Loucy (cell line): Measurements from ENCODE around the gene C14orf119.

Source experiments
- H2AFZ ChIP-seq: fragments of 200-600 bp; sonication (generic); 2 replicates; pipeline ENCODE4 v1.6.0; 2016; ENCODE audit warnings: antibody characterized with exemption, mild to moderate bottlenecking, low read length, moderate library complexity
- H3F3A ChIP-seq: fragments of 200-600 bp; 2 replicates; pipeline ENCODE4 v1.6.0; 2016; ENCODE audit warnings: antibody characterized with exemption, low read depth, mild to moderate bottlenecking
- H3K27me3 ChIP-seq: fragments of 200-600 bp; sonication (generic); 2 replicates; pipeline ENCODE4 v1.6.1; 2014; ENCODE audit warnings: low read length, mild to moderate bottlenecking; ENCODE audit not compliant: insufficient read depth, poor library complexity, severe bottlenecking
- H3K36me3 ChIP-seq: fragments of 200-600 bp; sonication (generic); 2 replicates; pipeline ENCODE4 v1.6.1; 2016; ENCODE audit warnings: low read length; ENCODE audit not compliant: insufficient read depth
- H3K4me1 ChIP-seq: fragments of 200-600 bp; sonication (generic); 2 replicates; pipeline ENCODE4 v1.5.1; 2014; ENCODE audit warnings: low read length, mild to moderate bottlenecking; ENCODE audit not compliant: insufficient read depth, poor library complexity, severe bottlenecking
- H3K4me2 ChIP-seq: fragments of 200-600 bp; sonication (generic); 2 replicates; pipeline ENCODE4 v1.6.0; 2014; ENCODE audit warnings: antibody characterized with exemption, low read length, low read depth, mild to moderate bottlenecking; ENCODE audit not compliant: poor library complexity, severe bottlenecking
- H3K4me3 ChIP-seq: fragments of 200-600 bp; sonication (generic); 2 replicates; pipeline ENCODE4 v1.5.1; 2014; ENCODE audit warnings: low read length, mild to moderate bottlenecking, mixed read lengths; ENCODE audit not compliant: poor library complexity, severe bottlenecking
- H3K79me2 ChIP-seq: fragments of 200-600 bp; sonication (generic); 2 replicates; pipeline ENCODE4 v1.6.1; 2014; ENCODE audit warnings: low read length; ENCODE audit not compliant: insufficient read depth
- H3K9ac ChIP-seq: fragments of 200-600 bp; sonication (generic); 2 replicates; pipeline ENCODE4 v1.6.0; 2014; ENCODE audit warnings: mild to moderate bottlenecking, low read depth, low read length, moderate library complexity; ENCODE audit not compliant: poor library complexity, severe bottlenecking
- H3K9me2 ChIP-seq: fragments of 200-600 bp; sonication (generic); replicated peaks from 2 replicates; pipeline ENCODE4 v1.6.1; 2016; ENCODE audit warnings: low read depth, low read length, mixed read lengths
- H3K9me3 ChIP-seq: fragments of 200-600 bp; sonication (generic); 2 replicates; pipeline ENCODE4 v1.6.1; 2014; ENCODE audit warnings: mild to moderate bottlenecking, antibody characterized with exemption, low read length, low read depth; ENCODE audit not compliant: insufficient read depth
- H4K20me1 ChIP-seq: fragments of 200-600 bp; sonication (generic); 2 replicates; pipeline ENCODE4 v1.6.0; 2014; ENCODE audit warnings: antibody characterized with exemption, low read length, mild to moderate bottlenecking; ENCODE audit not compliant: insufficient read depth, poor library complexity, severe bottlenecking
- CTCF ChIP-seq: fragments of 200-600 bp; sonication (generic); conservative IDR thresholded peaks from 2 replicates; pipeline ENCODE4 v1.5.1; 2014; ENCODE audit warnings: mild to moderate bottlenecking, antibody characterized with exemption, low read length
- EZH2phosphoT487 ChIP-seq: fragments of 200-600 bp; IDR thresholded peaks from 2 replicates; pipeline ENCODE4 v1.6.1; 2018; ENCODE audit warnings: antibody characterized with exemption, mild to moderate bottlenecking, moderate library complexity, borderline replicate concordance

The C14orf119 gene

GRCh38 chr14:23109769-23110168, 14.5 kb downstream of the C14orf119 start:
- Histone ChIP-seq H4K20me1 (no peaks in the 10 kb centered on the region), H3K4me3 (no peak overlapping the region), H2AFZ (no peak overlapping the region), H3K9ac (no peak overlapping the region), H3F3A (no peaks in the 10 kb centered on the region), H3K9me2 (no peaks in the 10 kb centered on the region), H3K9me3 (no peaks in the 10 kb centered on the region), H3K4me1 (peaks cover 3% of the 10 kb centered on the region), H3K27me3 (no peaks in the 10 kb centered on the region), H3K79me2 (no peaks in the 10 kb centered on the region), H3K4me2 (no peak overlapping the region), H3K36me3 (no peaks in the 10 kb centered on the region)
- TF ChIP-seq EZH2phosphoT487 (no peak), CTCF (no peak)

- H2AFZ ChIP-seq = no peak overlapping the region
- no peak overlapping the region for H3K4me3 ChIP-seq
- H3K4me2 ChIP-seq = no peak overlapping the region
- no peak for TF ChIP-seq EZH2phosphoT487
- TF ChIP-seq CTCF = no peak
- H3K27me3 ChIP-seq = no peaks in the 10 kb centered on the region
- H3K79me2 ChIP-seq = no peaks in the 10 kb centered on the region
- H3K4me1 ChIP-seq = peaks cover 3% of the 10 kb centered on the region
- H3K36me3 ChIP-seq = no peaks in the 10 kb centered on the region
- no peaks in the 10 kb centered on the region for H4K20me1 ChIP-seq
- H3K9me3 ChIP-seq = no peaks in the 10 kb centered on the region
- H3K9me2 ChIP-seq = no peaks in the 10 kb centered on the region
- no peaks in the 10 kb centered on the region for H3F3A ChIP-seq
- H3K9ac ChIP-seq = no peak overlapping the region
Observed at GRCh38 chr14:23110579-23111365, 15.5 kb downstream of the C14orf119 start.

GRCh38 chr14:23112359-23113178, 17.3 kb downstream of the C14orf119 start:
- Histone ChIP-seq H3K79me2 (no peaks in the 10 kb centered on the region), H3K4me3 (no peak overlapping the region), H3K27me3 (no peaks in the 10 kb centered on the region), H3K36me3 (no peaks in the 10 kb centered on the region), H2AFZ (no peak overlapping the region), H3F3A (no peaks in the 10 kb centered on the region), H3K4me2 (no peak overlapping the region), H3K4me1 (peaks cover 3% of the 10 kb centered on the region), H3K9ac (no peak overlapping the region), H3K9me2 (no peaks in the 10 kb centered on the region), H3K9me3 (no peaks in the 10 kb centered on the region), H4K20me1 (no peaks in the 10 kb centered on the region)
- TF ChIP-seq CTCF (no peak), EZH2phosphoT487 (no peak)
